Stimulated activated CD8-positive, alpha-beta memory T cell treated with anti-CD3 and anti-CD28 coated beads, Interleukin-4, amount 100 ng/mL, for 4 hours (primary cell): Measurements from ENCODE around the gene ZBTB34.

ENCODE experiments used
- DNase-seq, 2 donors: peaks; one replicate each; pipeline ENCODE4 v3.0.0-alpha.2; 2020; ENCODE audit warnings: low read depth in 2 of 2, low spot score in 1 of 2

The ZBTB34 gene

GRCh38 chr9:126842977-126843799 is 17.3 kb upstream of the ZBTB34 start:
- no peak for DNase-seq

GRCh38 chr9:126844085-126844484 is 16.4 kb upstream of the ZBTB34 start:
- DNase-seq, result no peak

DNA sequence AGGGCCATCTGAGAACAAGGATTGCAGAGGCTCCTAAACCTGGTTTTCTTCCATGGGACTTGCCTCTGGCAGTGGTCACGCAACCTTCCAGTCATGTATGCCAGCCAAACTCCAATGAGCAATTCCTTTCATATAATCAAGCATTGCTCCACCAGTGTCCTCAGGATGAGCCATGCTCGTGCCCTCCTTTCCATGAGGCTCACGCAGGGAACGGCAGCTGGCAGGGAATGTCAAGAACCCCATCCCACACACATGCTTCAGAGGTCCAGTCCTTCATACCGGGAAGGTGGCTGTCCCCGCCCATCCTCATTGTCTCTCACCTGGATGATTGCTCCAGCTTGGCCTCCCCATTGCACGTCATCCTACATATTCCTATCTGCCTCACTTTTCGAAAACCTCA is 13.4 kb upstream of the ZBTB34 start:
- no peak for DNase-seq

DNA sequence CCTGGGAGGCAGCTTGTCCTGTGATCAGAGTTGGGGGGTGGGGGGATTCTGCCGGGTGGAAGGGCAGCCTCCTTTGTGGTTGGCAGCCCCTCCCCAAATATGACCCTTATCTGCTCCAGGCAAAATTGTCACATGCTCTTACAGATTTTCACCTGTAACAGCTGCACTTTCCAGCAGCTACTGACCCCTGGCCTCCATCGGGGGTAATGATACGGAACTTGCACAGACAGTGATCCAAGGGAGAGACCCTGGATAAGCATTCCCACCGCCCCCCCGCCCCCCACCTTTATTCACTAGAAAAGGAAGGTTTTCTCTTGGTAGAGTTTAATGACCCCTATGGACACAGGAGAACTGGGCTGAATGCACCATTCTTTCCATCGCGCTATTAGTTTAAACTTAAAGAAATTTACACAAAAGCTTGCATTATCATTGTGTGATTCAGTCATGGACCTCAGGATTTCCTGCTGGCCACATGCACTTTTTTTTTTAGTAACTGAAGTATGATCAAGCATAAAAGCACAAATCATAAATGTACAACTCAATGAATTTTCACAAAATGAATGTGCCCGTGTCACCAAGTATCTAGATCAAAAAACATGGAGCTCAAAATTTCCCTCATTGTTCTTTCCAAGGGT is 10.7 kb upstream of the ZBTB34 start:
- no peak for DNase-seq

DNA sequence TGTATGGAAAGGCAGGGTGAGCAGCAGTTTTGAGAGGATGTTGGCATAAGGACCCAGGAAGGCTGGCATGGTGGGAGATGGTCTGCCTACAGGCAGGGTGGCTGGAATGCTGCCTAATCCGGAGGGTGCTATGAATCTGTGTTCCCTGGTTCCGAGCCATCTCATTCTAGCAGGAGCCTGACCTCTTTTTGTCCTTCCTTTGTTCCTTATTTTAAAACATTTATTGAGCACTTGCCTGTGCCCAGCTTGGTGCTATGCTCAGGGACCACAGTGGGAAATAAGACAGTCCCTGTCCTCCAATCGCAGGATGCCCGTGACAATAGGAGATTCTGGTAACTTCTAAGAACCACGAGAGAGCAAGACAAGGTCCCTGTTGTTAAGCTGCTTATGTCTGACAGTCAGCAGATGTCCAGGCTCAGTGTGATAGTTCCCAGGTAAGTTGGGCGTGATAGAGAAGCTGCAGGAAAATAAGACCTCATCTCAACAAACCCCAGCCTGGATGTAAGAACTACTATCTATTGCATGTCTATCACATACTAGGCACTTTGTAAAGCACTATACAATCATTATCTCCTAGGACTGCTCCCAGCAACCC is 9.1 kb upstream of the ZBTB34 start:
- no peak for DNase-seq

DNA sequence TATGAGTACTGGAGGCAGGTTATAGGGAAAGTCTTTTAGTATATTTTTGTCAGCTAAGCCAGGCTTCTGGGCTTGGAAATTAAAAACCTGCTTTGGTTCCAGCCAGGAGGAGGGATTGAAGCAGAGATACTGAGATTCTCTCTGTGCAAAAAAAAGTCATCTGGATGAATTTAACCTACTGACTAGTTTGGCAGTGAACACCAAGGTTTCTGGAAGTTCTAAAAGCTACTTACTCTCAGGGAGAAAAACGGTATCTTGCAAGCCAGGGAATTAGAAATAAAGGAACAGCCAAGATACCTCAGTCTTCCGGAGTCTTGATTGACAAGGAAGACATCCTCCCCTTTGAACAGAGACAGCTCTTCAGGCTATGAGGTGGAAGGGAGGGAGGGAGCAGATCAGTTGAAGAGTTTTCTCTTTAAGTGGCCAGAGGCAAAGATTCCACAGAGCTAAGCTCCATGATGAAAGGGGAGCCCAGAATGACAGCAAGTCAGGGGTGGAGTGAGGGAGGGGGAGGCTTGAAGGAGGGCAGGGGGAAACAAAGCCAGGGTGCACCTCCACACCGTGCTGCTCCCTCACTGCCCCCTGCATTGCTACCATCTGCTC is 8.3 kb upstream of the ZBTB34 start:
- DNase-seq, result no peak

- DNase-seq, result no peak
These were observed 6.8 kb upstream of the ZBTB34 start for GRCh38 chr9:126853667-126854066.

DNA sequence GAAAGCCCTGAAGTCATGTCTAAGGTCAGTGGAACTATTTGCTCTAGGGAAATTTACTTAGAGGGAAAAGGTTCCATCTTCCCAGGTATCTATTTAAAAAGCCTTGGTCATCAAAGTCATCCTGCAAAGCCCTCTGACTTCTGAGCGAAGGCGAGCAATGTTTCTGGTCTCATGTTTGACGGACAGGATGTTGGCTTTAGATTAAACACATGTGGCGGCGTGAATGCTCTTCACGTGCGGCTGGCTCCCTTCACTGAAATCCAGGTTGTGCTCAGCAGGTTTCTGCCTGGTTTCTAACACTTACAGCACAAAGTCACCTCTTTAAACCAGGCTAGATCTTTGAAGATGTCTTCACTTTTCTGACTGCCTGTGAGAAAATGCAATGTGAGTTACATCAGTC is 5.7 kb upstream of the ZBTB34 start:
- no peak for DNase-seq

DNA sequence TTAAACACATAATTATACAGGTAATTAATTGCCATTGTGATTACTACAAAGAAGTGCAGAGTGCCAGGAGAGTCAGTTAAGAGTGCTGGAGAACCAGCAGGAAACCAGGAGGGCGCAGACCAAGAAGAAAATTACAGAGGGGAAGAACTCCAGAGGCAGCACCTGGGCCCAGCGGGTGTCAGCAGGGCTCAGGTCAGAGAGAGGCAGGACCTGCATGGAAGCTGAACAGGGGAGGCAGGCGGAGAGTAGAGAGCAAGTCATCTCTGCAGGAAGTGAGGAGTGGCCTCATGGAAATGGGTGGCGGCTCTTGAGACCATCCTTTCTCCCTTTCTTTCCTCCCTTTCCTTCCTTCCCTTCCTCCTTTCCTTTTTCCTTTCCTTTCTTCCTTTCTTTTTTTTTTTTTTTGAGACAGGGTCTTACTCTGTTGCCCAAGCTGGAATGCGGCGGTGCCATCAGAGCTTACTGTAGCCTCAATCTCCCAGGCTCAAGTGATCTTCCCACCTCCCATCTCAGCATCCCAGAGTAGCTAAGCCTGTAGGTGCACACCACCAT is 4.0 kb upstream of the ZBTB34 start:
- no peak for DNase-seq

DNA sequence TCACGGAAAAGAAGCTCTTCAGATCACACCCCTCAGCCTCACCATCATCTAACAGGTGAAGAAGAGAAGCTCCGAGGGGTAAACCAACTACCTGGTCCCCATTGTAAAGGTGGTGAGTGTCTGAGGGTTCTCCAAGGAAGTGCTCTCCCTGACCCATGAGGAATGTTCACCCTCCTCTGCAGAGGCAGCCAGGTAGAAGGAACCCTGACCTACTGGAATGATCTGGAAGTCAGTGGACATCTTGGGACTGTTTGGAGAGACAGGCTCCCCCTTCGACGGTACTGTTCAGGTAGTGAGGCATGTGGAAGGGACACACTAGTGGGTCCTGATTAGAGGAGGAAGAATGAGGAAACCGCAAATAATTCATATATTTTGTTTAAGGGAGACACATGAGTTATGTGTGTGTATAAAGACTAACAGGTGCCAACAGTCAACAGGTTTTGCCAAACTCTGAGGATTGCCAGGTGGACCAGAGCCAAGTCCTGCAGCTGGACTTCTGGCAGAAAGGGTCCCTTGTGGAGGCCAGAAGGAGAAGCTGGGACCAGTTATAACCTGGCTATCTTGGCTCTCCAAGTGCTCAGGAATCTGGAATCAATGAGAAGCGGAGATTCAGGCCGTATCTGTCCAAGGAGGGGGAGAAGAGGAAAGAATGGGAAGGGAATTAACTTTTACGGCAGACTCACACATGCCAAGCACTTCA is 3.0 kb upstream of the ZBTB34 start:
- DNase-seq, result no peak

DNA sequence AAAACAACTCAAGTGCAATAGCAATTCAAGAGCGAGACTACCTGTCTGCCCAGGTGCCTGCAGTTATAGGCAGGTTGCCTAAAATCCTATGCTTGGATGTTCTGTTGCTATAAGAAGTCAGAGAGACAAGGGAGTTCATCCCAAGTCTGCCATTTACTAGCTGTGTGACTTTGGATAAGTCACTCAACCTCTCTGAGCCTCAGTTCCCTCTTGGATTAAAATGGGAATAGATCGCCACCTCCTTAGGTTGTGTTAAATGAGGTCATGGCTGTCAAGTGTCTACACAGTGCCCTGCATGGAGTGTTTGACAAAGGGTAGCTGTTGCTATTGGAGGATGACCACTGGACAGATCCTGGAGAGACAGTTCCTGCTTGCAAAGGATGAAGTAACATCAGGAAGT is 1.3 kb upstream of the ZBTB34 start:
- DNase-seq, result no peak

DNA sequence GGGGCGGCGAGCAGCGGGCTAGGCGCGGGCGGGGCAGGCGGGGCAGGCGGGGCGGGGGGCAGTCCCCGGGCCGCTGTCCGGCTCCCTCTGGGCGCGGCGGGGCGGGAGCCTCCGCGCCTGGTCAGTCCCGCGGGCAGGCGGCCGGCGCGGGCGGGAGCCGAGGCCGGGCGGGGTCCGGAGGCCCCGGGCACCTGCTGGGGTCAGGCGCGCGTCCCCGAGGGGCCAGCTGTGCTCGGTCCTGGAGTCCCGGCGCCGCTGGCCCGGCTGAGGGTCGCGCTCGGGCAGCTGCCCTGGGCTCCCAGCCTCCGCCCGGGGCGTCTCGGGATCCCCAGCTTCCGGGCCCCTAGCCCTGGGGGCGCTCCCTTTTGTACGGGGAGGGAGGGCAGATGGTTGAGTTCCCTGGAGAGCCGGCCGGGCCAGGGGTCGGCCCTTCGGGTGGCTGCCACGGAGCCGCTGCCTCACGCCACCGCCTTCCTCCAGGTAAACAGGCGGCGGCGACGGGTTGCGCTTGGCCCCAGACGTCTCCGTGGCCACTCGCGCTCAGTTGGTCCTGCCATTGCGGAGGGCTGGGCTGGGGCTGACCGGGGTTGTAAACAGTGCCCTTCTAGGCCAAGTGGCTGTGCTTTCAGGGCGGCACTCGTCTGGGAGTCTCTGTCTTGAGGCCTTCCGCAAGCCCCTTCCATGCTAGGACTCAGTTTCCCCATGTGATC is 473 bp downstream of the ZBTB34 start:
- no peak for DNase-seq

- DNase-seq, result no peak
These were observed 1.3 kb downstream of the ZBTB34 start for GRCh38 chr9:126861707-126862103.

DNA sequence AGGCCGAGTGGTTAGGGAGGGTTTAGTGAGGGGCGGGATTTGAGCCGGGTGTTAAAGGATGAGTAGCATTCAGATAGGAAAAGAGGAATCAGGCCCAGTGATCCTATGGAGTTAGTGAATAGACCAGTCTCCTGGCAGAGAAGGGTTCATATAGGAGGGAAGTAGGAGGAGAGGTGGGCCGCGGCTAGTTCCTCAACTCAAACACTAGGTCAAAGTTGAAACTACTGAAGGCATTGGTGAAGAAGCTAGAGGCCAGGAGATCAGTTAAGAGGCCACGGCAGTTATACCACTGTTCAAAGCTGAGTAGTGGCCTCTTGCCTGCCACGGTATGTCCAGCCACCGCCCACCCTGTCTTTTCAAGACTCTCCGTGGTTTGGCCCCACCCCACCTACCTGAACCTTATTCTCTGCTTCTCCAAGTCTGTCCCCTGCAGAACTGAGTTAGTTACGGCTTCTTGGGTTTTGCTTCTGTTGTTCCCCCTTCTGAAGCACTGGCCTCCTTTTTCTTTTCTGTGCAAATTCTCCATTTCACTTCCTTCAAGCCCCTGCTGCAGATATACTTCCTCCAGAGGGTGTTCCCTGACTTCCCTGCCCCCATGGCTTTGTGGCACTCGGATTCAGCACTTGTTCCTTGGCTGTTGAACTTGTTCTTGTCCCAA is 1.8 kb downstream of the ZBTB34 start:
- DNase-seq, result no peak

- no peak for DNase-seq
These were observed 4.3 kb downstream of the ZBTB34 start for GRCh38 chr9:126864771-126865170.

GRCh38 chr9:126869368-126869767 is 8.9 kb downstream of the ZBTB34 start:
- no peak for DNase-seq

GRCh38 chr9:126872516-126872915 is 12.1 kb downstream of the ZBTB34 start:
- no peak for DNase-seq

GRCh38 chr9:126874546-126875314 is 14.3 kb downstream of the ZBTB34 start:
- DNase-seq, result no peak
